Kidney (tissue), 14 donors: ENCODE measurements around the gene COPS8. TPM values are rescaled to one million over a fixed set of nuclear protein-coding genes. Genes with fewer than 3 reads are reported as not detected.
A peak's percentile ranks its signal among the peaks of the same experiment; 100 is the strongest.

Experiments
- DNase-seq, 5 donors: peaks; one replicate each; pipeline ENCODE4 v3.0.0-alpha.2; 2013 to 2020
- FAIRE-seq: peaks from 2 replicates; lab custom pipeline; 2012; peaks lifted over from hg19 to GRCh38; lab: Jason Lieb, UNC
- H3K27ac ChIP-seq, 2 donors: one replicate each; pipeline ENCODE4 v1.7.0; 2013; ENCODE audit warnings: low read depth in 2 of 2, low read length in 2 of 2, inconsistent platforms in 1 of 2
- H3K27me3 ChIP-seq: one replicate; pipeline ENCODE4 v1.7.1; 2013; ENCODE audit warnings: low read length, inconsistent platforms; ENCODE audit not compliant: control insufficient read depth, insufficient read depth
- H3K36me3 ChIP-seq, 3 donors: one replicate each; pipeline versions ENCODE4 v1.7.0 to v1.7.1; 2013; ENCODE audit warnings: low read length in 3 of 3, control low read depth in 1 of 3, inconsistent platforms in 1 of 3; ENCODE audit not compliant: insufficient read depth in 3 of 3, control insufficient read depth in 2 of 3
- H3K4me1 ChIP-seq, 3 donors: one replicate each; pipeline versions ENCODE4 v1.7.0 to v1.7.1; 2013; ENCODE audit warnings: low read length in 3 of 3, inconsistent platforms in 1 of 3, low read depth in 1 of 3; ENCODE audit not compliant: control insufficient read depth in 2 of 3, insufficient read depth in 2 of 3
- H3K4me3 ChIP-seq, 3 donors: one replicate each; pipeline versions ENCODE4 v1.7.0 to v1.8.1; 2013; ENCODE audit warnings: low read length in 3 of 3, control low read depth in 1 of 3, inconsistent platforms in 1 of 3
- H3K9ac ChIP-seq, 3 donors: one replicate each; pipeline versions ENCODE4 v1.7.0 to v1.7.1; 2013; ENCODE audit warnings: low read length in 3 of 3, control low read depth in 1 of 3, inconsistent platforms in 1 of 3
- H3K9me3 ChIP-seq, 3 donors: one replicate each; pipeline versions ENCODE4 v1.7.0 to v1.7.1; 2013; ENCODE audit warnings: low read length in 3 of 3, control low read depth in 1 of 3, inconsistent platforms in 1 of 3; ENCODE audit not compliant: control insufficient read depth in 2 of 3, insufficient read depth in 1 of 3
- intact Hi-C: fragments of 100-400 bp; cut with DNase I; formaldehyde crosslinking; loops from one replicate; pipeline ENCODE4 v1.11.1; 2022
- polyA plus RNA-seq: library from polyadenylated mRNA; stranded (reverse); fragments of 350-450 nt; fragmentation: Illumina TruSeq; extraction: RNeasy Lipid Tissue Mini Kit (QIAGEN cat#74804); gene quantifications from one replicate; pipeline ENCODE4 v1.2.3, GENCODE V29; 2014; ENCODE audit warnings: low read depth, low replicate concordance; ENCODE audit not compliant: insufficient read depth
- total RNA-seq: library from RNA; stranded (reverse); fragmentation: NEBNext Ultra II Directional; extraction: Animal tissue kit (Norgen Biotek cat#: 25700); gene quantifications from one replicate; pipeline ENCODE4 v1.2.1, GENCODE V29; 2021
- TF ChIP-seq, protein P1 (sequence below): IDR thresholded peaks from 3 replicates; pipeline ENCODE4 v1.5.1; 2012; ENCODE audit warnings: mild to moderate bottlenecking, moderate library complexity, borderline replicate concordance; ENCODE audit not compliant: insufficient read depth; ENCODE audit errors: extremely low read depth
- donor health status: control.
- donor health status: control.
- donor health status: control.
- donor health status: control.
- donor health status: control.
- donor health status: DM: yes; HTN: yes; CAD: no.
- donor health status: Normal renal cell carcinoma (clear cell type).

The COPS8 gene
- total and polyA plus RNA-seq, 2 donors from 2014 or later, result 40.7 to 67.6 TPM

- Histone ChIP-seq H3K27me3 (no peaks in the 10 kb centered on the region), H3K4me3 (no peak overlapping the region), H3K9ac (no peak overlapping the region), H3K9me3 (no peaks in the 10 kb centered on the region), H3K4me1 (no peaks in the 10 kb centered on the region), H3K27ac (no peak overlapping the region), H3K36me3 (peaks cover 6 to 35% (median 10%) of the 10 kb centered on the region in 3 donors)
- DNase-seq, result no peak
- intact Hi-C loops, result no loop called here
- TF ChIP-seq, protein P1, sequence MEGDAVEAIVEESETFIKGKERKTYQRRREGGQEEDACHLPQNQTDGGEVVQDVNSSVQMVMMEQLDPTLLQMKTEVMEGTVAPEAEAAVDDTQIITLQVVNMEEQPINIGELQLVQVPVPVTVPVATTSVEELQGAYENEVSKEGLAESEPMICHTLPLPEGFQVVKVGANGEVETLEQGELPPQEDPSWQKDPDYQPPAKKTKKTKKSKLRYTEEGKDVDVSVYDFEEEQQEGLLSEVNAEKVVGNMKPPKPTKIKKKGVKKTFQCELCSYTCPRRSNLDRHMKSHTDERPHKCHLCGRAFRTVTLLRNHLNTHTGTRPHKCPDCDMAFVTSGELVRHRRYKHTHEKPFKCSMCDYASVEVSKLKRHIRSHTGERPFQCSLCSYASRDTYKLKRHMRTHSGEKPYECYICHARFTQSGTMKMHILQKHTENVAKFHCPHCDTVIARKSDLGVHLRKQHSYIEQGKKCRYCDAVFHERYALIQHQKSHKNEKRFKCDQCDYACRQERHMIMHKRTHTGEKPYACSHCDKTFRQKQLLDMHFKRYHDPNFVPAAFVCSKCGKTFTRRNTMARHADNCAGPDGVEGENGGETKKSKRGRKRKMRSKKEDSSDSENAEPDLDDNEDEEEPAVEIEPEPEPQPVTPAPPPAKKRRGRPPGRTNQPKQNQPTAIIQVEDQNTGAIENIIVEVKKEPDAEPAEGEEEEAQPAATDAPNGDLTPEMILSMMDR, result no peak
- FAIRE-seq, result no peak
These were observed 6.2 kb downstream of the COPS8 start for GRCh38 chr2:237091779-237092436.

GRCh38 chr2:237092506-237092905 lies 6.8 kb downstream of the COPS8 start:
- peaks cover 6 to 40% (median 13%) of the 10 kb centered on the region in 3 donors for H3K36me3 ChIP-seq
- FAIRE-seq (no peak), DNase-seq (no peak)
- H3K4me3 ChIP-seq, result no peak overlapping the region
- H3K27ac ChIP-seq, result no peak overlapping the region
- no peaks in the 10 kb centered on the region for H3K9me3 ChIP-seq
- no peaks in the 10 kb centered on the region for H3K4me1 ChIP-seq
- TF ChIP-seq, protein P1, result no peak
- no peaks in the 10 kb centered on the region for H3K27me3 ChIP-seq
- no peak overlapping the region for H3K9ac ChIP-seq
- intact Hi-C loops, result no loop called here

DNA sequence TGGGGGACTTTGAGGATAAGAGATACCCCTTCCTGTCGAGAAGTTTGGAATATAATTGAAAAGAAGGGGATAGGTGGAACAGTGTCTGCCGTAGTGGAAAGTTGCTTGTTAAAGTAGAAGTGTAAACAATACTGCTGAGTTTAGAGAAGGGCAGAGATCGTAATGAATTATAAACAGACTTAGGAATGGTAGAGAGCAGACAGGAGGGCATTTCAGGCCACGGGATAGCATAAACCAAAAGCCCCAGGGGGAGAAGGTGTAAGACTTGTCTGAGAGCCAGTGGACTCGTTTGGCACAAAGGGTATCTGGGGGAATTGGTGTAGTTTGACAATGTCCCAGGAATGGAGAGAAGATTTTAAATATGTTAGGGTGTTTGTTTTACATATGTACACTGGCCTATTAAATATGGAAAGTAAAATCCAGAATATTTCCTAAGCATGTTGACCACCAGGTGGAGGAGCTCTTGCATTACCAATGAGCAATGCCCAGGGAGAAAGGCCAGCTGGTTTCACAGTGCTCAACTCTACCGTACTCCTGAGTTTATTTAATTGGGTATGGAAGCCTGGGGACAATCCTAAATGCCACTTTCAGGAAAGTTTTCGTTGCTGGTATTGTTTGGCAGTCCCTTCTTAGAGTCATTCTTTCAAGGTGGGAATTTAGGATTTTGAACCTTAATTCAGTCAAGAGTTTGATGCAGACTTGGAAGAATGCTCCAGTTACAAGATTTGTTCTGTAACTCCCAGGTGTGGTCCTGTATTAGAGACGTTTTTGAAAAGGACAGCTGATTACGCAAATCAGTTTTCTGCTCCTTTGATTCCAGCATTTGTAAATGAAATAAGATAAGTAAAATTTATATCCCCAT lies 7.5 kb downstream of the COPS8 start:
- TF ChIP-seq, protein P1, result peak; percentile 32
- no peaks in the 10 kb centered on the region for H3K9me3 ChIP-seq
- H3K27ac ChIP-seq, result no peak overlapping the region
- intact Hi-C loops, result no loop called here
- peaks cover 6 to 46% (median 13%) of the 10 kb centered on the region in 3 donors for H3K36me3 ChIP-seq
- no peaks in the 10 kb centered on the region for H3K27me3 ChIP-seq
- H3K4me1 ChIP-seq, result no peaks in the 10 kb centered on the region
- H3K9ac ChIP-seq, result no peak overlapping the region
- FAIRE-seq (no peak), DNase-seq (peak in 2 of 5 donors; percentile 25 to 66)
- H3K4me3 ChIP-seq, result no peak overlapping the region
